Astrocyte of the hippocampus (primary cell): ENCODE measurements around the gene MMD.
A peak's percentile ranks its signal among the peaks of the same experiment; 100 is the strongest.

Experiments
- DNase-seq: peaks from one replicate; pipeline ENCODE4 v3.0.0; 2011; ENCODE audit warnings: low read depth, low spot score

MMD gene

DNA sequence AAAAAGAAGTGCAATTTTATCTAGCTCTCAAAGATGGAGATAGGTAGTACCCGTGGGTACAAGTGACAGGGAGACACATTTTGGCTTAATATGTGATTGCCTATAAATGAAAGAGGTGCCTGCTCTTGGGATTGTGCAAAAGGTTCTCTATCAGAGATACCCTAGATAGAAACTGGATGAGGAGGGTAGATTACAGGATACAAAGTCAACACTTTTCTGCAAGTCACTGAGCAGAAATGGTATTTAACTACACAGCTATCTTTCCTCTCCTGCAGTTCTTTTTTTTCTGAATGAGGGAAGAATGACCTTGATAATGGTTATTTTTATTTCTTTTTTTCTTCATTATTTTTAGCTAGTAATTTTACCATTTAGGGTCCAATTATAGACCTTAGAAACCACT, 67.6 kb downstream of the MMD start:
- no peak for DNase-seq

DNA sequence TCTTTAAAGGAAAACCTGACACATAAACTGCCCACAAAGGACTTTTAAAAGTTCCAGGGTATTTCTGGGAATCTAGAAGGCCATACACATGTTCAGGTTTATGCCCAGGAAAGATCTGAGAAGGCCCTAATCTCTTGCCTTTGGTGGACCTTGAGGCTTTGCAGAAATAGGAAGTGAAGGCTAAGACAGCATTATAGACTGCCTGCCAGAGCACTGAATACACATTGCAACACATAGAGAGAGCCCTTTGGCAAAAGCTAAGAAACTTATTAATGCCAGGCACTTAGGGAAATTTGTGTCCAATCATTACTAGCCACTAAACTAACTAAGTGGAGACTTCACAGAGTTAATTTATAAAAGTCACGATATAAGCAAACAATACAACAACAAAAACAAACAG, 70.4 kb downstream of the MMD start:
- DNase-seq: no peak

DNA sequence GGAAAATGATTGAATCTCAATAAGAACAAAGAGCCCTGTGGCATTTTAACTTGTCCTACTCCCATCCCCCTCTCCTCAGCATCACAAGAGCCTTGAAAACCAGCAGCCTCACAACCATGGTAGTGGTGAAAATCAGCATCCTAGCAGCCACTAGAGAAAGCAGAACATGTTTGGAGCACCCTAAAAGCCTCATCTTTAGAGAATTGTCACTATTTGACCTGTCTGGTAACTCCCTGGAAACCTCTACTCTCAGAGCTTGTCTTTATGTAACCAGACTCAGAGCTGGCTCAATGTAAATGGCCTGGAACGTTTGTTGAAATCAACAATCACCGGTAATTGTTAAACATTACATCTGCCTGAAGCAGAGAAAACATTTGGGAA, 70.8 kb downstream of the MMD start:
- DNase-seq: no peak

DNA sequence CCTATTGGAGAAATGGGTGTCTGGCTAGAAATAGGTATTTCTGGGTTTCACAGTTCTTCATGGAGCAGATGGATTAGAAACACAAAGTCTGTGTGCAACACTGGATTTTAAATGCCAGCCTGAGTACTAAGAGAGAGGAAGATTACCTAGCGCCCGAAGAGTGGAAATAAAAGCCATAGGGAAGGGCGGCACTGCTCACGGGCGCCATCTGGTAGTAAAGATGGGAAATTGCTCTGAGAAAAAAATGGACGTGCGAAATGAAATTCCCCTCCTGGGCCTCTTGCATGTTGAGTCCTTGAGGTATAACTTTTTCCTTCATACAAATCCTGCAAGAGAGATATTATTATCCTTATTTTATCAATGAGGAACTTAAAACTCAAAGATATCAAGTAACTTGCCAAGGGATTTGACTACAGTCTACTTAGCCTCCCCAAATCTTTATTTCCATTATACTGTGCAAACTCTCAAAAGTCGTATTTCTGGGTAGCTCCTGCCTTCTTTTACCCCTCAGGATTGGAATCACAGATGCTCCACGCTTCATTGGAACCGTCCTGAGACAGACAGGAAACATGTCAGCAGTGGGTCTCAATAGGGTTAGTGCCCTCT, 72.8 kb downstream of the MMD start:
- peak; percentile 77 for DNase-seq

DNA sequence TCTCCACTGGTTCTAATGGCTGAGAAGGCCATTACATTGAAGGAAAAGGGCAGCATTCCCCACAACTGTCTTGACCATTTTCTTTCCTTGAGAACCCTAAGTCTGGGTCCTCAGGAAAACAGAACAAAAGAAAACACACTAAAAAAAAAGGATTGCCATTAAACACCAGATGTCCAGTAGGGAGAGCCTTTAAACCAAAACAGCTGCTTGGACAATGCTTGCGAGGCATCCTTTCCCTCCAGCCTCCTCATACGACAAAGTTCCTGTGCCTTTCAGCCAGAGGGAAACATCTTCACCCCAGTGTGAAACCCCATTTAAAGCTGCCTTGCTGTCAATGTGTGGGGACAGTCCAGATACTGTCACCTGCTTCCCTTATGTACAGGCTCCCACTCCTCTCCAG, 74.3 kb downstream of the MMD start:
- DNase-seq: no peak

DNA sequence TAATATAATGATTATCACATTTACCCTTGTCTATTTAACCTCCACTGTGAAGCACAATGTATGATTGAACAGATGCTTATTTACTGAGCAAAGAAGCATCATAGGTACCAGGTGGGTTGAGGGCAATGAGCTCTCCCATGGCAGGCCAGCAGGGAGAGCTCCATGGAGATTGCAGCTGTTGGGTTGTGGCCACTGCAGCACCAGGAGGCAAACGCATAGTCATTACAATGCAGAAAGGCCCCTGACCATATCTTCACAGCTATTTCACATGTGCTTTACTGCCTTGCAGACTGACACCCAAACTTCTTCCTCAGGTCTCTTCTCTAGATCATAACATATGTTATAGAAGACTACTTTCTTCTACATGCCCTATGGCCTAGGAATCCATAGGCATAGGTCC, 75.0 kb downstream of the MMD start:
- no peak for DNase-seq

DNA sequence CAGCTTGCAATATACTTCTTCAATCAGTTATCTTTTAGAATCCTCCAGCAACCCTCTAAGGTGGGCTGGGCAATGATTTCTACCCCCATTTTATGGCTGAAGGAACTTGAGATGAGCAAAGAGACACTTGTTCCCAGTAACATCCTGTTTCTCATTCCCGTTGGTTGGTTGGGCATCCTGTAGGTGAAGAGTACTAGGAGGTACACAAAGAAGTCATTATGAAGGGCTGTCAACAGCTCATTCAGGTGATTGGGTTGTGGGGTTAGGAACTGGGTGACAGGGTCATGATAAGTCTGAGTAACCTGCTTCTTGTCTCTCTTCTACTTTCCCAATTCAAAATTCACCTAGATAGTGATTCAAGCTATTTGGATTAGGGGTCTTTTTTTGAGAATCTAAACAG, 76.5 kb downstream of the MMD start:
- no peak for DNase-seq

DNA sequence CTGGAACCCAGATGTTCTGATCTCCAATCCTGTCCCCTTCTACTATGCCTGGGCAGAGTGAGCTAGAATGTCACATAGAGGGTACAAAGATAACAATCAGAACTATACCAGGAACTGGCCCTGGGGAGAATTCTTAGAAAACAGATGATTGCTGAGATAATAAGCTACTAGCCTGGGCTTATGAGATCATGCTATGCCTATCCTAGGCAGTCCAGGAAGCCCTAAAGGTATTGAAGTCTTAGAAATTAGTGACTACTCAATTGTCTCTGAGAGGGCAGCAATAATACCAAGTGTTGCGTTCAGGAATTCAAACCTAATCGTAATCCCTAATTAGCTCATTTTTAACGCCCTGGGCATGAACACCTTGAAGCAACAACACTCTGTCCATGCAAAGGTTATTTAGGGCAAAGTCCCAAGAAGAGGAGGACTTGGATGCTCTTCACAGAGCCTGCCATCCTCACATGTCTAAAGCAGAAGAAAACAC, 77.1 kb downstream of the MMD start:
- DNase-seq: no peak

DNA sequence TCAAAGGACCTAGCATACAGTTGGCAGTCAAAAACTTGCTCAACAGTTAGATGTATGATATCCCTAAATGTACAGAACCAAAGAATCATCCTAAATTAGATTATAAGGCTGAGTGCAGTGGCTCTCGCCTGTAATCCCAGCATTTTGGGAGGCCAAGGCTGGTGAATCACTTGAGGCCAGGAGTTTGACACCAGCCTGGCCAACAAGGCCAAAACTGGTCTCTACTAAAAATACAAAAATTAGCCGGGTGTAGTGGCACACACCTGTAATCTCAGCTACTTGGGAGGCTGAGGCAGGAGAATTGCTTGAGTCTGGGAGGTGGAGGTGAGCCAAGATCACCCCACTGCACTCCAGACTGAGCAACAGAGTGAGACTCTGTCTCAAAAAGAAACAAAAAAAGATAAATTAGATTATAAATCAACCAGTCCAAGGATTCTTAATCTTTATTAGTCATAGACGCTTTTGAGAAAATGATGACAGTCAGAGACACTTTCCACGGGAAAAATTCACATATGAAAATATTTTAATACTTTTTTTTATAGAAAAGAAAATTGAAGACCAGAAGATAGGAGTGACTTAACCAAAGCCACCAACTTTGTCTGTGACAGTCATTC, 77.6 kb downstream of the MMD start:
- no peak for DNase-seq

DNA sequence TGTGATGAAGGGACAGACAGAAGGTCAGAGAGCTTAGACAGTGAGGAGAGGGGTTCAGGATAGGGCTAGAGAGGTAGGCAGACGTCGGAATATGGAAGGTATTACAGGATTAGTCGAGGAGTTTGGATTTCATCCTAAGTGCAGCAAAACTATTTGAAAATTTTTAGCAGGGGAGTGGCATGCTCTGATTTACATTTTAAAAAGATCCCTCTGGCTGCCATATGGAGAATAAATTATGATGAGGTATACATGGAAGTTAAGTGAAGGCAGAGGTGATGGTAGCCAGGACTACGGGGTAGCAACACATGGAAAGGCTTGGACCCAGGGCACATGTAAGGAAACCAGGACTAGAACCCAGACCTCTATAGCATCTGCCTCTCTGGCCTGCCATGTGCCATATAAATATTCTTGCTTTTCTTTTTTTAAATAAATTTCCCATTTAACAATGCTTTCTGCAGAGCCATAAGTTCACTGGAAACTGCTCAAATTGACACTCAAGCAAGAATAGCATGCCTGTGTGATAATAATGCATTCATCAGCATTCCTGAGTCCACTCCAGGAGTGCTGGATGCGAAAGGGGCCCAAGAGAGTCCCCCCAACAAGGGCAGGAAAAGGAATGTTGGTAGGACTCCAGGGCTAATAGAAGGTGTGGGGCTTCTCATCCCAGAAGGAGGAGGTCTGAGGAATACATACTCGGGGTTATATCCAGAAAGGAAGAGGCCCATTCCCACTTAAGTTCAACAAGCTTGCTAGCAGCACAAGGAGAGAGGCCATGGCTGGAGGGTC, 78.6 kb downstream of the MMD start:
- DNase-seq: no peak
